ENCODE results near the gene TCEANC. TPM values are rescaled to one million over a fixed set of nuclear protein-coding genes. Genes with fewer than 3 reads are reported as not detected.

TCEANC gene
- total and polyA plus RNA-seq, 2 of the 4 experiments (the other 2 are of a cell fraction) = 0.99 to 2.5 TPM

GRCh38 chrX:13646154-13646549, 6.8 kb upstream of the TCEANC start:
- Histone ChIP-seq H3K27me3 (ENCODE audit: control insufficient read depth, insufficient read depth, low read length) (no peaks in the 10 kb centered on the region), H3K18ac (ENCODE audit: low read depth, low read length) (no peak overlapping the region), H3K36me3 (ENCODE audit: control insufficient read depth, insufficient read depth, low read length) (no peaks in the 10 kb centered on the region), H3K4me3 (ENCODE audit: insufficient read depth, low read depth, low read length) (no peak overlapping the region), H2BK5ac (ENCODE audit: low read depth, low read length, poor library complexity, severe bottlenecking) (peak overlapping the region; percentile 52), H3K23ac (ENCODE audit: low read depth, low read length) (no peak overlapping the region), H2AFZ (replicated peaks; ENCODE audit: low read length, poor library complexity) (no peak overlapping the region), H4K5ac (ENCODE audit: low read depth, low read length) (no peak overlapping the region), H4K20me1 (ENCODE audit: insufficient read depth, low read length) (no peaks in the 10 kb centered on the region), H3K4me2 (ENCODE audit: low read depth, low read length) (no peak overlapping the region), H2AK5ac (ENCODE audit: low read depth, low read length) (no peak overlapping the region), H3K14ac (replicated peaks; ENCODE audit: low read depth, low read length) (no peak overlapping the region), H3K9ac (ENCODE audit: low read depth, low read length) (no peak overlapping the region), H3K56ac (ENCODE audit: extremely low read depth, insufficient read depth, low read length) (no peak overlapping the region), H2BK15ac (ENCODE audit: low read depth, low read length) (0 out of 3 replicates have a peak overlapping the region, but pooled peaks have one; percentile 45), H3K27ac (ENCODE audit: insufficient read depth, low read length) (no peak overlapping the region), H4K91ac (ENCODE audit: insufficient read depth, low read depth, low read length) (no peak overlapping the region), H3K4me1 (ENCODE audit: control insufficient read depth, insufficient read depth, low read length) (peaks cover 6% of the 10 kb centered on the region; the same call in 1 of the 2 replicates), H3K79me1 (ENCODE audit: low read depth in 1 of 2, low read length in 2 of 2) (no peaks in the 10 kb centered on the region), H3K9me3 (ENCODE audit: control insufficient read depth, insufficient read depth, low read length) (no peaks in the 10 kb centered on the region), H2BK20ac (ENCODE audit: low read depth, low read length) (peak overlapping the region; percentile 41; the same call in 1 of the 2 replicates), H2AK9ac (replicated peaks; ENCODE audit: low read depth, low read length, poor library complexity) (no peak overlapping the region), H4K8ac (ENCODE audit: low read depth in 2 of 2, low read length in 2 of 2) (no peak overlapping the region), H3K9me1 (ENCODE audit: insufficient read depth, low read length) (no peaks in the 10 kb centered on the region), H3K4ac (ENCODE audit: low read depth, low read length) (no peak overlapping the region), H2BK120ac (ENCODE audit: low read depth, low read length) (peak overlapping the region; percentile 41)
- TF ChIP-seq RAD21 (IDR thresholded peaks at IDR 0.05; ENCODE audit: low read length) = peak; percentile 66
- no peak for TF ChIP-seq MXI1 (IDR thresholded peaks at IDR 0.05; ENCODE audit: borderline replicate concordance, low read depth, low read length)
- peak; percentile 65 for TF ChIP-seq SMC3 (IDR thresholded peaks at IDR 0.05; ENCODE audit: low read depth, low read length)
- peak; percentile 68 for TF ChIP-seq CTCF (conservative IDR thresholded peaks at IDR 0.05; ENCODE audit: low read depth, low read length)
- TF ChIP-seq CEBPB (IDR thresholded peaks at IDR 0.05; ENCODE audit: low read depth, low read length) = peak; percentile 9; the same call in 1 of the 2 replicates
- no TSS peak for BruUV-seq (replicated peaks)
- DNase-seq (peak; percentile 65), ATAC-seq (ENCODE audit: low read depth) (peak; percentile 82)
- dilution Hi-C loops (cut with HindIII; ENCODE audit: low sequenced_read_pairs, unreplicated experiment) (no loop called here), intact Hi-C loops (cut with micrococcal nuclease) (loop anchor here (1.0 to 10.0 kb wide), 4 partner anchors 124 to 831 kb away; no protein-coding TSS in a partner anchor), in situ Hi-C loops (cut with MboI; ENCODE audit: low sequenced_read_pairs) (loop anchor here (25.0 kb wide), 1 partner anchor 134 kb away; no protein-coding TSS in a partner anchor)
- ChIA-PET CTCF (interaction anchor here (0.6 to 2.3 kb wide), 12 partner anchors 11 to 173 kb away, joined by 3 to 24 read pairs (median 4); no protein-coding TSS in a partner anchor), POLR2A (ENCODE audit: unreplicated experiment) (no interaction called here)
- no CpG with 5 or more reads among the region's 3 CpGs for WGBS, 2 experiments (ENCODE audit: extremely low coverage in 2 of 2, insufficient read length in 1 of 2)
